ENCODE data around the gene MROH9. TPM values are rescaled to one million over a fixed set of nuclear protein-coding genes. Genes with fewer than 3 reads are reported as not detected.
"Not testable (repeated sequence)": the region's sequence is repeated elsewhere in the genome, so short reads cannot be mapped to it uniquely, and the experiment has no call there.

MROH9 gene
- total RNA-seq, 1 donor from 2014 or later = not detected

GRCh38 chr1:170938281-170938680 is 2.9 kb downstream of the MROH9 start:
- DNase-seq (ENCODE audit: low spot score) = no peak
- Mint-ChIP-seq H3K4me1 (ENCODE audit: low read depth) (no peaks in the 10 kb centered on the region), H3K27me3 (ENCODE audit: low read depth) (no peaks in the 10 kb centered on the region), H3K36me3 (ENCODE audit: low read depth) (no peaks in the 10 kb centered on the region), H3K9me3 (ENCODE audit: low read depth) (peaks cover 5% of the 10 kb centered on the region), H3K27ac (ENCODE audit: unreplicated experiment) (no peak overlapping the region), H3K4me3 (ENCODE audit: unreplicated experiment) (no peak overlapping the region)
- TF ChIP-seq CTCF (IDR thresholded peaks at IDR 0.05) = no peak

GRCh38 chr1:170939476-170939875 is 4.1 kb downstream of the MROH9 start:
- no peaks in the 10 kb centered on the region for H3K4me1 Mint-ChIP-seq (ENCODE audit: low read depth)
- no peak overlapping the region for H3K27ac Mint-ChIP-seq (ENCODE audit: unreplicated experiment)
- no peak for TF ChIP-seq CTCF (IDR thresholded peaks at IDR 0.05)
- DNase-seq (ENCODE audit: low spot score) = no peak
- no peaks in the 10 kb centered on the region for H3K27me3 Mint-ChIP-seq (ENCODE audit: low read depth)
- peaks cover 5% of the 10 kb centered on the region for H3K9me3 Mint-ChIP-seq (ENCODE audit: low read depth)
- H3K4me3 Mint-ChIP-seq (ENCODE audit: unreplicated experiment) = no peak overlapping the region
- H3K36me3 Mint-ChIP-seq (ENCODE audit: low read depth) = no peaks in the 10 kb centered on the region

- not testable (repeated sequence) for H3K4me3 Mint-ChIP-seq (ENCODE audit: unreplicated experiment); H3K9me3 Mint-ChIP-seq (ENCODE audit: low read depth); H3K36me3 Mint-ChIP-seq (ENCODE audit: low read depth); H3K4me1 Mint-ChIP-seq (ENCODE audit: low read depth); H3K27ac Mint-ChIP-seq (ENCODE audit: unreplicated experiment); DNase-seq (ENCODE audit: low spot score); H3K27me3 Mint-ChIP-seq (ENCODE audit: low read depth)
Observed at GRCh38 chr1:170951744-170952143, 16.4 kb downstream of the MROH9 start.

- no peaks in the 10 kb centered on the region for H3K36me3 Mint-ChIP-seq (ENCODE audit: low read depth)
Observed at GRCh38 chr1:170959385-170959784, 24.1 kb downstream of the MROH9 start.

GRCh38 chr1:170964506-170964905 is 29.2 kb downstream of the MROH9 start:
- Mint-ChIP-seq H3K36me3 (ENCODE audit: low read depth) (no peaks in the 10 kb centered on the region), H3K4me3 (ENCODE audit: unreplicated experiment) (no peak overlapping the region), H3K27ac (ENCODE audit: unreplicated experiment) (no peak overlapping the region), H3K4me1 (ENCODE audit: low read depth) (peaks cover 8% of the 10 kb centered on the region), H3K9me3 (ENCODE audit: low read depth) (peaks cover 7% of the 10 kb centered on the region), H3K27me3 (ENCODE audit: low read depth) (peaks cover 3% of the 10 kb centered on the region)
- TF ChIP-seq CTCF (IDR thresholded peaks at IDR 0.05) = no peak
- DNase-seq (ENCODE audit: low spot score) = no peak

More at GRCh38 chr1:170959385-170959784, 24.1 kb downstream of the MROH9 start:
- Mint-ChIP-seq H3K4me1 (ENCODE audit: low read depth) (no peaks in the 10 kb centered on the region), H3K9me3 (ENCODE audit: low read depth) (peaks cover 13% of the 10 kb centered on the region), H3K27ac (ENCODE audit: unreplicated experiment) (no peak overlapping the region), H3K4me3 (ENCODE audit: unreplicated experiment) (no peak overlapping the region), H3K27me3 (ENCODE audit: low read depth) (no peaks in the 10 kb centered on the region)
- DNase-seq (ENCODE audit: low spot score) = no peak
- TF ChIP-seq CTCF (IDR thresholded peaks at IDR 0.05) = no peak

GRCh38 chr1:170967042-170967910 is 31.9 kb downstream of the MROH9 start:
- peaks cover 8% of the 10 kb centered on the region for H3K4me1 Mint-ChIP-seq (ENCODE audit: low read depth)
- DNase-seq (ENCODE audit: low spot score) = no peak
- no peaks in the 10 kb centered on the region for H3K36me3 Mint-ChIP-seq (ENCODE audit: low read depth)
- TF ChIP-seq CTCF (IDR thresholded peaks at IDR 0.05) = peak; percentile 90
- H3K27me3 Mint-ChIP-seq (ENCODE audit: low read depth) = peaks cover 3% of the 10 kb centered on the region
- peaks cover 7% of the 10 kb centered on the region for H3K9me3 Mint-ChIP-seq (ENCODE audit: low read depth)
- H3K4me3 Mint-ChIP-seq (ENCODE audit: unreplicated experiment) = no peak overlapping the region
- H3K27ac Mint-ChIP-seq (ENCODE audit: unreplicated experiment) = no peak overlapping the region

Data from chondrocyte (in vitro differentiated cells).